LNCaP clone FGC (cell line): ENCODE data around the gene INTS1.

ENCODE experiments used
- DNase-seq: peaks from one replicate; pipeline ENCODE4 v3.0.0-alpha.2; 2011; ENCODE audit warnings: low read depth
- H3K4me3 ChIP-seq: 2 replicates; pipeline ENCODE4 v1.5.1; 2011; ENCODE audit warnings: mild to moderate bottlenecking, low read depth, low read length, control low read depth
- CTCF ChIP-seq: IDR thresholded peaks from 2 replicates; pipeline ENCODE4 v1.5.1; 2012; ENCODE audit warnings: mild to moderate bottlenecking; ENCODE audit not compliant: control insufficient read depth, insufficient read depth; ENCODE audit errors: extremely low read depth

The INTS1 gene

GRCh38 chr7:1549357-1550004 lies 45.3 kb upstream of the INTS1 start:
- DNase-seq, result no peak
- no peak overlapping the region for H3K4me3 ChIP-seq
- no peak for TF ChIP-seq CTCF

- DNase-seq, result no peak
- H3K4me3 ChIP-seq, result no peak overlapping the region
- no peak for TF ChIP-seq CTCF
Measured at GRCh38 chr7:1548944-1549343, 44.8 kb upstream of the INTS1 start.

- TF ChIP-seq CTCF, result no peak
- no peak overlapping the region for H3K4me3 ChIP-seq
- DNase-seq, result no peak
Measured at GRCh38 chr7:1548438-1548831, 44.2 kb upstream of the INTS1 start.

- no peak overlapping the region for H3K4me3 ChIP-seq
- no peak for DNase-seq
- TF ChIP-seq CTCF, result no peak
Measured at GRCh38 chr7:1547777-1548437, 43.7 kb upstream of the INTS1 start.

GRCh38 chr7:1546909-1547776 lies 43.0 kb upstream of the INTS1 start:
- H3K4me3 ChIP-seq, result no peak overlapping the region
- DNase-seq, result no peak
- TF ChIP-seq CTCF, result no peak

GRCh38 chr7:1546274-1546908 lies 42.2 kb upstream of the INTS1 start:
- DNase-seq, result no peak
- TF ChIP-seq CTCF, result no peak
- no peak overlapping the region for H3K4me3 ChIP-seq
